Esophagus muscularis mucosa (tissue), 4 donors: Measurements from ENCODE around the gene HRCT1. TPM values are rescaled to one million over a fixed set of nuclear protein-coding genes. Genes with fewer than 3 reads are reported as not detected.

Experiments used
- DNase-seq: peaks from one replicate; pipeline ENCODE4 v3.0.0-alpha.2; 2017; ENCODE audit errors: extremely low spot score
- H3K27ac ChIP-seq, 4 donors: fragments of 200-600 bp; sonication (generic); replicated peaks in 1 of 4; 1 replicate in 3 of 4; 2 replicates in 1 of 4; pipeline ENCODE4 v1.5.1; 2016 to 2019; ENCODE audit warnings: mild to moderate bottlenecking in 1 of 4
- H3K27me3 ChIP-seq, 4 donors: fragments of 200-600 bp; sonication (generic); one replicate each; pipeline versions ENCODE4 v1.5.1 to v1.6.0; 2016 to 2019
- H3K36me3 ChIP-seq, 4 donors: fragments of 200-600 bp; sonication (generic); one replicate each; pipeline ENCODE4 v1.5.1; 2016 to 2019
- H3K4me1 ChIP-seq, 4 donors: fragments of 200-600 bp; sonication (generic); one replicate each; pipeline ENCODE4 v1.5.1; 2016 to 2019
- H3K4me3 ChIP-seq, 4 donors: fragments of 200-600 bp; sonication (generic); 1 replicate in 2 of 4; 2 replicates in 2 of 4; pipeline ENCODE4 v1.5.1; 2016 to 2019; ENCODE audit warnings: mild to moderate bottlenecking in 4 of 4, moderate library complexity in 1 of 4
- H3K9me3 ChIP-seq, 4 donors: fragments of 200-600 bp; sonication (generic); 1 replicate in 3 of 4; 2 replicates in 1 of 4; pipeline ENCODE4 v1.5.1; 2016 to 2019
- EP300 ChIP-seq: sonication (generic); formaldehyde crosslinking; IDR thresholded peaks from one replicate; pipeline ENCODE4 v1.6.1; 2017; ENCODE audit warnings: antibody characterized with exemption
- POLR2A ChIP-seq: fragments of 450-650 bp; IDR thresholded peaks from one replicate; pipeline ENCODE4 v1.6.1; 2017; ENCODE audit warnings: antibody characterized with exemption, moderate library complexity, mild to moderate bottlenecking, low read depth
- POLR2AphosphoS5 ChIP-seq, 2 donors: sonication (generic); formaldehyde crosslinking; IDR thresholded peaks; one replicate each; pipeline ENCODE4 v1.6.1; 2017; ENCODE audit warnings: antibody characterized with exemption in 2 of 2
- WGBS: methylation state at CpG from one replicate; pipeline ENCODE4 v1.1.5; 2018; 5-methylcytosine and 5-hydroxymethylcytosine counted together
- intact Hi-C: fragments of 100-400 bp; cut with DNase I; formaldehyde crosslinking; loops from one replicate; pipeline ENCODE4 v1.15.1; 2023
- total RNA-seq, 4 donors: library from RNA; depleted of rRNA; stranded (reverse); fragments of >200 nt; gene quantifications; one replicate each; pipeline versions ENCODE4 v1.1.0 to v1.2.1, GENCODE V29; 2016
- TF ChIP-seq, protein P1 (sequence below), 3 experiments: fragments of 200-600 bp in 2 of 3; fragments of 450-650 bp in 1 of 3; sonication (generic) in 2 of 3; IDR thresholded peaks; one replicate each; pipeline ENCODE4 v1.5.1; 2017 to 2019; ENCODE audit warnings: antibody characterized with exemption in 3 of 3, mild to moderate bottlenecking in 2 of 3, moderate library complexity in 1 of 3

HRCT1 gene
- total RNA-seq, 4 donors from 2014 or later: 3.7 to 53.0 (median 15.6) TPM

DNA sequence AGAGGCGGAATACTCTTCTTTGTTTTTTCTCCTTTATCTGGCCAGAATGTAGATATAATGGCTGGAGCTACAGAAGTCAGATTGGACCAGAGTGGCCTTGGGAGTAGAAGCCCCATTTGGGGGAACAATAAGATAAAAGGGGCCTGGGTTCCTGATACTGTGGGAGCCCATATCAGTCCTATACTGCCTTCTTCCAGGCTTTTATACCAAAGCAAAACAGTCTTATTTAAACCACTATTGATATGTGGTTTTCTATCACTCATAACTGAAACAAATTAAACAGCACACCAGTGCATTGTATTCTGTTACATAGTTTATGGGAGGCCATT, 17.6 kb downstream of the HRCT1 start:
- intact Hi-C loops: no loop called here
- H3K27me3 ChIP-seq: no peaks in the 10 kb centered on the region
- peak overlapping the region; percentile 75 to 83 (median 79) for H3K27ac ChIP-seq
- H3K4me3 ChIP-seq: peak overlapping the region in 1 of 4 donors; percentile 4
- TF ChIP-seq, protein P1, sequence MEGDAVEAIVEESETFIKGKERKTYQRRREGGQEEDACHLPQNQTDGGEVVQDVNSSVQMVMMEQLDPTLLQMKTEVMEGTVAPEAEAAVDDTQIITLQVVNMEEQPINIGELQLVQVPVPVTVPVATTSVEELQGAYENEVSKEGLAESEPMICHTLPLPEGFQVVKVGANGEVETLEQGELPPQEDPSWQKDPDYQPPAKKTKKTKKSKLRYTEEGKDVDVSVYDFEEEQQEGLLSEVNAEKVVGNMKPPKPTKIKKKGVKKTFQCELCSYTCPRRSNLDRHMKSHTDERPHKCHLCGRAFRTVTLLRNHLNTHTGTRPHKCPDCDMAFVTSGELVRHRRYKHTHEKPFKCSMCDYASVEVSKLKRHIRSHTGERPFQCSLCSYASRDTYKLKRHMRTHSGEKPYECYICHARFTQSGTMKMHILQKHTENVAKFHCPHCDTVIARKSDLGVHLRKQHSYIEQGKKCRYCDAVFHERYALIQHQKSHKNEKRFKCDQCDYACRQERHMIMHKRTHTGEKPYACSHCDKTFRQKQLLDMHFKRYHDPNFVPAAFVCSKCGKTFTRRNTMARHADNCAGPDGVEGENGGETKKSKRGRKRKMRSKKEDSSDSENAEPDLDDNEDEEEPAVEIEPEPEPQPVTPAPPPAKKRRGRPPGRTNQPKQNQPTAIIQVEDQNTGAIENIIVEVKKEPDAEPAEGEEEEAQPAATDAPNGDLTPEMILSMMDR (IDR thresholded peaks at IDR 0.05): no peak
- TF ChIP-seq EP300 (no peak), POLR2A (no peak), POLR2AphosphoS5 (IDR thresholded peaks at IDR 0.05) (no peak)
- H3K36me3 ChIP-seq: no peaks in the 10 kb centered on the region
- 96% methylated on average over 1 of the region's 1 CpG for WGBS
- no peak for DNase-seq
- H3K4me1 ChIP-seq: peaks cover 22 to 40% (median 32%) of the 10 kb centered on the region in 4 donors
- no peaks in the 10 kb centered on the region for H3K9me3 ChIP-seq

DNA sequence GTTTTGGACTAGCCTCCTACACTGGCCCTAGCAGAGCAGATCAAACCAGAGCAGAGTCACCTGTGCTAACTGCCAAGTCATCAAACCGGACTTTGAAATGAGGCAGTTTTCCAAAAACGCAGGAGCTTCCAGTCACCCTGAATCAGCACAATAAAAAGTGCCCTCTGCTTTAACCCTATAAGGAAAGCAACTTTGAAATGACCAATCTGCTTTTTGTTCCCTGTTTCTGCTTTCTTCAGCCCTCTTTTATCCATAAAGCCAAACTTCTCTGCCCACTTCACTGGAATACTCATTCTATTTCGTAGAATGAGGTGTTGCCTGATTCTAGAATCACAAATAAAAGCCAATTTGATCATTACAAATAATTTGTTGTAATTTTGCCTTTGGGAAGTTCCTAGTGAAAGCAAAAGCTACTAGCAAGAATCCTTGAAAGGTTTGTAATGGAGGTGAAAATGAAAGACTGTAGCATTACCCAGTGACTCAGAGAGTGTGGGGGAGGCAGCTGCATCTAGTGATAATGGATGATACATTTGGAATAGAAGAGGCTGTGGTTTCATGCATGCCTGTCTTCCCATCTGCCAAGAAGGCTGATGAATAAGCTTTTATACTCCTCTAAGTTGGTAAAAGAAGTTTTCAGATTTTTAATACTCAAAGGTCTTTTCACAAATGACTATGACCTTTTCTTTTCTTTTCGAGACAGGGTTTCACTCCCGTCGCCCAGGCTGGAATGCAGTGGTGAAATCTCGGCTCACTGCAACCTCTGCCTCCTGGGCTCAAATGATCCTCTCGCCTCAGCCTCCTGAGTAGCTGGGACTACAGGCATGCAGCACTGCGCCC, 18.1 kb downstream of the HRCT1 start:
- intact Hi-C loops: no loop called here
- 40% methylated on average over 9 of the region's 9 CpGs for WGBS
- Histone ChIP-seq H3K36me3 (no peaks in the 10 kb centered on the region), H3K27me3 (no peaks in the 10 kb centered on the region), H3K27ac (peak overlapping the region; percentile 75 to 83 (median 79)), H3K4me3 (peak overlapping the region in 2 of 4 donors; percentile 4 to 11), H3K9me3 (no peaks in the 10 kb centered on the region), H3K4me1 (peaks cover 19 to 36% (median 31%) of the 10 kb centered on the region in 4 donors)
- DNase-seq: no peak
- TF ChIP-seq POLR2AphosphoS5 (IDR thresholded peaks at IDR 0.05): peak; percentile 35 to 43
- TF ChIP-seq EP300: no peak

DNA sequence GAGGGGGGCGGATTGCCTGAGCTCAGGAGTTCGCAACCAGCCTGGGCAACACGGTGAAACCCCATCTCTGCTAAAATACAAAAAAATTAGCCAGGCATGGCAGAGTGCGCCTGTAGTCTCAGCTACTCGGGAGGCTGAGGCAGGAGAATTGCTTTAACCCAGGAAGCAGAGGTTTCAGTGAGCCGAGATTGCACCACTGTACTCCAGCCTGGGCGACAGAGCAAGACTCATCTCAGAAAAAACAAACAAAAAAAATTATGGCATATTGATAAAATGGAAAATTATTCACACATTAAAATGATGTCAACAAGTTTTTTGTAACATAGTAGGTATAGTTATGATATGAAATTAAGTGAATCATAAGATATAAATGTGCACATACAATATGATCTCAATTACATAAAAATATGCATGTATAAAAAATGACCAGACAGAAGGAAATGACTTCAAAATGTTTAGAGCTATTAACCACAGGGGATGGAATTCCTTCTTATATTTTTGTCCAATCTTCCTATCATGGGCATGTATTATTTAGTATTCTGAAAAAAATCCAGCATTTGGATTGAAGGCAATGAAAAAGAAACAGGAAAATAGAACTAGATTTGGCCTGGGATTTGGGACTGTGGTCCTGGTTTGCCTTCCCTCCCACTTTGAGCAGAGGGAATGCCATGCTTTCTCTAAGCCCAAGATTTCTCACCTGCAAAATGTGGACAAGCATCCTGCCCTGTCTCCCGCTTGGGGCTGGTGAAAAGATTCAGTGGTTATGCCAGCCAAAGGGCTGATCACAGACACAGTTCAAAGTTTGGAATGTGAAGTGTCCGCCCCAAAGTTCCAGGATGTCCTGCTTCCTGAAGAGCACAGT, 22.8 kb downstream of the HRCT1 start:
- H3K4me3 ChIP-seq: no peak overlapping the region
- H3K36me3 ChIP-seq: no peaks in the 10 kb centered on the region
- no peaks in the 10 kb centered on the region for H3K27me3 ChIP-seq
- TF ChIP-seq EP300: no peak
- no peak for TF ChIP-seq POLR2A
- TF ChIP-seq, protein P1 (IDR thresholded peaks at IDR 0.05): no peak
- TF ChIP-seq POLR2AphosphoS5 (IDR thresholded peaks at IDR 0.05): peak; percentile 21 to 45
- H3K27ac ChIP-seq: peak overlapping the region in 1 of 4 donors; percentile 17
- no peak for DNase-seq
- H3K4me1 ChIP-seq: peaks cover 13 to 15% (median 14%) of the 10 kb centered on the region in 4 donors
- intact Hi-C loops: no loop called here
- no peaks in the 10 kb centered on the region for H3K9me3 ChIP-seq
- WGBS: 89% methylated on average over 9 of the region's 9 CpGs

DNA sequence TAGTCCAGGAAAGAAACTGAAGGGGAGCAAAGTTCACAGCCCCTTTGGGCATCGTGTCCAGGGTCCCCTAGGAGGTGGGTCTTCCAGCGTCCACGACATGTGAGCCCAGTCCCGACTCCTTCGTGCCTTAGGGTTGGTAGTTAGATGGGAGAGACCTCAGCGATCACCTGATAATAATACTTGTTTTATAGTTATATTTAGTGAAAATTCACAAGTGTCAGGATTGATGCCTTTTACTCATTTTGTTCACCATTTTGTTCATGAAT, 23.4 kb downstream of the HRCT1 start:
- no peak overlapping the region for H3K27ac ChIP-seq

GRCh38 chr9:35930521-35930920, 24.5 kb downstream of the HRCT1 start:
- DNase-seq: no peak
- TF ChIP-seq EP300: no peak
- TF ChIP-seq POLR2AphosphoS5 (IDR thresholded peaks at IDR 0.05): no peak
- TF ChIP-seq POLR2A: no peak
- TF ChIP-seq, protein P1 (IDR thresholded peaks at IDR 0.05): no peak
- intact Hi-C loops: no loop called here

More for the DNA sequence above, 23.4 kb downstream of the HRCT1 start:
- intact Hi-C loops: no loop called here
- no peak for TF ChIP-seq POLR2A
- TF ChIP-seq POLR2AphosphoS5 (IDR thresholded peaks at IDR 0.05): no peak
- TF ChIP-seq, protein P1 (IDR thresholded peaks at IDR 0.05): no peak
- no peak for TF ChIP-seq EP300
- H3K36me3 ChIP-seq: no peaks in the 10 kb centered on the region
- H3K27me3 ChIP-seq: no peaks in the 10 kb centered on the region
- 90% methylated on average over 6 of the region's 6 CpGs for whole genome bisulfite sequencing
- no peaks in the 10 kb centered on the region for H3K9me3 ChIP-seq
- H3K4me1 ChIP-seq: peaks cover 8 to 9% (median 8%) of the 10 kb centered on the region in 4 donors
- DNase-seq: no peak
- no peak overlapping the region for H3K4me3 ChIP-seq

More at GRCh38 chr9:35930521-35930920, 24.5 kb downstream of the HRCT1 start:
- Histone ChIP-seq H3K36me3 (no peaks in the 10 kb centered on the region), H3K27ac (no peak overlapping the region), H3K9me3 (no peaks in the 10 kb centered on the region), H3K4me1 (peaks cover 0 to 4% (median under 1%) of the 10 kb centered on the region in 4 donors), H3K27me3 (no peaks in the 10 kb centered on the region), H3K4me3 (no peak overlapping the region)
